ACHN (cell line): ENCODE measurements around the gene SCAMP1.
"Not testable (repeated sequence)": the region's sequence is repeated elsewhere in the genome, so short reads cannot be mapped to it uniquely, and the experiment has no call there.

ENCODE experiments used
- DNase-seq: peaks from one replicate; pipeline ENCODE4 v3.0.0-alpha.2; 2015
- in situ Hi-C: cut with HindIII; loops from 2 replicates; pipeline ENCODE4 v1.10.0; 2017; ENCODE audit warnings: low sequenced_read_pairs, low pct_ligation_motif_present, low pct_unique_long_range_greater_than_20kb

The SCAMP1 gene

DNA sequence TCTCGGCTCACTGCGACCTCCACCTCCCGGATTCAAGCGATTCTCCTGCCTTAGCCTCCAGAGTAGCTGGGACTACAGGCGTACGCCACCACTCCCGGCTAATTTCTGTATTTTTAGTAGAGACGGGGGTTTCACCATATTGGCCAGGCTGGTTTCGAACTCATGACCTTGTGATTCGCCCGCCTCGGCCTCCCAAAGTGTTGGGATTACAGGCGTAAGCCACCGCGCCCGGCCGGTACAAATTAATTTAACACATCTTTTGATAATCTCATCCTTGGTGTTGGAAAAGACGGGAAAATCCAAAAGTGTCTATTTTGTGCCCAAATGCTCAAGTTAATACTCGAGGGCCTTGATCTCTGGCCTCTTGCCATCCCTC, 974 bp upstream of the SCAMP1 start:
- in situ Hi-C loops: not testable (repeated sequence)

DNA sequence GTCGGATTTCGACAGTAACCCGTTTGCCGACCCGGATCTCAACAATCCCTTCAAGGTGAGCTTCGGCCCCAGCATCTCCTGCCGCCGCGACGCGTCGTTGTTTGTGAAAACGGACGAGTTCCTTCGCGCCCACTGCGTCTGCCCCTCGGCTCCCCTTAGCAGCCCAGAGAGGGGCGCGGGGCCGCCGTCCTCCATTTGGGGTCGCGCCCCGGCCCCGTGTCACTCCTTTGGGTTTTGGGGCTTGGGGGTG, 182 bp downstream of the SCAMP1 start:
- in situ Hi-C loops: no loop called here
- no peak for DNase-seq

More for the DNA sequence above, 974 bp upstream of the SCAMP1 start:
- DNase-seq: not testable (repeated sequence)

- in situ Hi-C loops: no loop called here
- DNase-seq: peak; percentile 58
These were observed 660 bp downstream of the SCAMP1 start for GRCh38 chr5:78360924-78361630.

DNA sequence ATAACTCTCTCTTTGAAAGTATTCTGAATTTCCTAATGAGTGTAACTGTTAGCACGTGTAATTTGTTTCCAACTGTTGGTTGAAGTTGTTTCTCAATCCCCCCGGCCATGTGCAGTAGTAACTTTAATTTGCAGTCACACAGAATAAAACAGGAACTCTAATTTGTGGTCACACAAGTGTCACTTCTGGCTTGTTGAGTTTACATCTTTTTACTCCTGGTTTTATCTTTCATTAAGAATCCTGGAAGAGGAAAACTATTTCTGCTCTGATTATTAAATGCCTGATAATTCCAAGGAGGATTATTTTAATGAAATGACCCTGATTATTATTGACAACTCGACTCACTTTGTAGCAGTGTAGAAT, 1.2 kb downstream of the SCAMP1 start:
- in situ Hi-C loops: no loop called here
- DNase-seq: no peak

- DNase-seq: peak; percentile 34
- in situ Hi-C loops: no loop called here
These were observed 1.8 kb downstream of the SCAMP1 start for GRCh38 chr5:78362220-78362619.

GRCh38 chr5:78364005-78364404, 3.6 kb downstream of the SCAMP1 start:
- no peak for DNase-seq
- in situ Hi-C loops: no loop called here

GRCh38 chr5:78367318-78367991, 7.0 kb downstream of the SCAMP1 start:
- no peak for DNase-seq
- in situ Hi-C loops: no loop called here

DNA sequence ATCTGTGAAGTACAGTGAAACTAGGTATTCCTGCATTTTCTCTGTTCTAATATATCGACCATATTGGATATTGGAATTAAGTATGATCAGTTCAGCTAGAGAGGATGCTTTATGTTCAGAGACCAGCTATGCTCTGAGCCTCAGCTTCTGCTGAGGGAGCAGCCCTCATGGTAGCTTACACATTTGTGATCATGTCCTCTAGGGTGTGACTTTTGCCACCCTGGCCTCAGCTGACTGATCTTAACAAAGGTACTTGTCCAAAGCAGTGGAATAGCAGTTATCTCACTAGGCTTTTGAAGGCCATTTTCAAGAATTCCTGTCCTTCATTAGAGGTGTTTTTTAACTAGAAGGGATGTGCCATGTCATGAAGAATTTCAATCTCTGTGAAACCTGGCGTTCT, 9.3 kb downstream of the SCAMP1 start:
- no peak for DNase-seq
- in situ Hi-C loops: no loop called here

DNA sequence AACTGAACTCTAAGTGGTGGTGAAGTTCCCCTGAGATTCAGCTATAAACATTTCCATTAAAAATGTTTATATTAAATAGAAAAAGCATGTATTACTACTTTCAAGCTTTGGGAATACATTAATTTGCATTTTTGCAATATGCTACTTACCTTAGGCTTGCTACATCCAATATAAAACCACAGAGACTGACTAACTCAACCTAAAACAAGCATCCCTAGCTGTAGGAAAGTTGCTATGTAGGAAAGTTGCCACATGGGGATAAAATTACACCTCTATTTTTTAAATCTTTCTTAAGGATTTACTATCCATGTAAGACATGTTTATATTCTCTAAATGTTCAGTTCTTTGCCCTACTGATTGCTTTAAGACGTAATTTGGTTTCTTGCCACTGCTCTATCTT, 12.8 kb downstream of the SCAMP1 start:
- in situ Hi-C loops: no loop called here
- no peak for DNase-seq

DNA sequence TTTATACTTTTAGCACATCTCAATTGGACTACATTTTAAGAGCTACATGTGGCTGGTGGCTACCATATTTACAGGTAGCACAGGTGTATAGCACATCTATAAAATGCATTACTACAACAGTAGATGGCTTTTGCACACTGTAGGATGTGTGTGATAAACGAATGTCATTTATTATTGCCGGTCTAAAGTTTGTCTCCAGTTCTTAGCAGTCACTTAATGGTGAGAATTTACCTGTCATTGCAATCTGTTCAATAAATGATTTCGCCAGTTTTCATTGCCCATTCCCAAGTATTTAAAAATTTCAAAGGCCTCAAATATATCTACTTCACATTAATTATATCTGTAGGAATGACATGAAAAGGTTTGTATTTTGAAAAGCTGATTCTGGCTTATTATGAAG, 15.9 kb downstream of the SCAMP1 start:
- DNase-seq: no peak
- in situ Hi-C loops: no loop called here

DNA sequence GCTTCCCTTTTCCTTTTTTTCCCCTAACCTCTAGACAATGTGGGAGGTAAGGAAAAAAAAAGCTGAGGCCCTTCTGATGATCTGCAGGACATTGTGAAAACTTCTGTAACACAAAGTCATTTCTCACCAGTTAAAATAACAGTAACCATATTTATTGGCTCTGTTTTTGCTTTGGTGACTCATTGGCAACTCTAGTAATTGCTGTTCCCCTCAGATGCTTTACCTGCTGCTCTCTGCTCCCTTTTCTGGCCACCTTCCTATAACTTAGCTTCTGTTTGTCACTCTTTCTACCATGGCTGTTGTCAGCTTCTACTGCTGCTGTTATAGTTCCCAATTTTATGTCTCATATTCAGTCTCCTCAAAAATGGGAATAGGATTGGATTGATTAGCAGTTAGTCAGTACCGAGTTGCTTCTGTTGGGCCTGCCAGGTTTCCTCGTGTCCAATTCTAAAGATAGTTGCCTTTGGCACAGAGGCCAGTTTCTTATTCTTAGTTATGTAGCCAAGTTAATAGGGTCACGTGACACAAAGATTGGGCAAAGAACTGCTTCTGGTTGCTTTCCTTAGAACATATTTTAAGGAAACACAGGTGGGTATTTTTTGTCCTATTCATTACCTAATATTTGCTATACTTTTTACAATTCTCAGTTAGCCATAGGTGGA, 16.8 kb downstream of the SCAMP1 start:
- DNase-seq: no peak
- in situ Hi-C loops: no loop called here

DNA sequence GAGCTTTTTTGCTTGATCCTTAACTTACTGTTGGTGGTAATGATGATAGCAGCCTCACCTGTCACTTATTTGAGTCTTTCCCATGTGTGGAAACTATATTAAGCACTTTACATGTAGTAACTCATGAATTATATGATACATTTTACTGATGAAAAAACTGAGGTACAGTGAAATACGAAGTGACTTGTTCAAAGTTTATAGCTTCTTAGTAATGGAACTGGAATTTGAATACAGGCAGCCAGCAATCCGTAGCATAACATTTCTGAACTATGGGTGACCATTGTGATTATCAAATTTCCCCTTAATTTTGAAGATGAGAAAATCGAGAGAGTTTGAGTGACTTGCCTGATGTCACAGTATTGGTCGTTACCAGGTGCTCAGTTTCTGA, 17.3 kb downstream of the SCAMP1 start:
- DNase-seq: no peak
- in situ Hi-C loops: no loop called here

- in situ Hi-C loops: no loop called here
These were observed 27.2 kb downstream of the SCAMP1 start for GRCh38 chr5:78387468-78388153.

DNA sequence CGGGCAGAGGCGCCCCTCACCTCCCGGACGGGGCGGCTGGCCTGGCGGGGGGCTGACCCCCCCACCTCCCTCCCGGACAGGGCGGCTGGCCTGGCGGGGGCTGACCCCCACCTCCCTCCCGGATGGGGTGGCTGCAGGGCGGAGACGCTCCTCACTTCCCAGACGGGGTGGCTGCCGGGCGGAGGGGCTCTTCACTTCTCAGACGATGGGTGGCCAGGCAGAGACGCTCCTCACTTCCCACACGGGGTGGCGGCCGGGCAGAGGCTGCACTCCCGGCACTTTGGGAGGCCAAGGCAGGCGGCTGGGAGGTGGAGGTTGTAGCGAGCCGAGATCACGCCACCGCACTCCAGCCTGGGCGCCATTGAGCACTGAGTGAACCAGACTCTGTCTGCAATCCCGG, 30.9 kb downstream of the SCAMP1 start:
- in situ Hi-C loops, DNase-seq: not testable (repeated sequence)

More at GRCh38 chr5:78387468-78388153, 27.2 kb downstream of the SCAMP1 start:
- no peak for DNase-seq

DNA sequence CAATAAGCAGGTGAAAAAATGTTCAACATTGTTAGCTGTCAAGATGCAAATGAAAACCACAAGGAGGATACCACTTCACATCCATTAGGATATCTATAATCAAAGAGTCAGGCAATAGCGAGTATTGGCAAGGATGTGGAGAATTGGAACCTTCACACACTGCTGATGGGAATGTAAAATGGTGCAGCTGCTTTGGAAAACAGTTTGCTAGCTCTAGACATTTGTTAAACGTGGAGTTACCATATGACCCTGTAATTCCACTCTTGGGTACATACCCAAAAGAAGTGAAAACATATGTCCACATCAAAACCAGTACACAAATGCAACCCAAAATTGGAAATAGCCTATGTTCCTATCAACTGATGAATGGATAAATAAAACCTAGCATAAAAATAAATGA, 37.4 kb downstream of the SCAMP1 start:
- in situ Hi-C loops: no loop called here
- DNase-seq: no peak

DNA sequence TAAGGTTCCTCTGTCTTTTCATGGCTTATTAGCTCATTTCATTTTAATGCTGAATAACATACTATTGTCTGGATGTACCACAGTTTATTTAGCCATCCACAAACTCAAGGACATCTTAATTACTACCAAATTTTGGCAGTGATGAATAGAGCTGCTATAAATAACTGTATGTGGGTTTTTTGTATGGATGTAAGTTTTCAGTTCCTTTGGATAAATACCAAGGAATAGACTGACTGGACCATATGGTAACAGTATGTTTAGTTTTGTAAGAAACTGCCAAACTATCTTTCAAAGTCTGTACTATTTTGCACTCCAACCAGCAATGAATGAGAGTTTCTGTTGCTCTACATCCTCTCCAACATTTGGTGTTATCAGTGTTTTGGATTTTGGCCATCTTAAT, 38.7 kb downstream of the SCAMP1 start:
- DNase-seq: no peak
- in situ Hi-C loops: no loop called here

DNA sequence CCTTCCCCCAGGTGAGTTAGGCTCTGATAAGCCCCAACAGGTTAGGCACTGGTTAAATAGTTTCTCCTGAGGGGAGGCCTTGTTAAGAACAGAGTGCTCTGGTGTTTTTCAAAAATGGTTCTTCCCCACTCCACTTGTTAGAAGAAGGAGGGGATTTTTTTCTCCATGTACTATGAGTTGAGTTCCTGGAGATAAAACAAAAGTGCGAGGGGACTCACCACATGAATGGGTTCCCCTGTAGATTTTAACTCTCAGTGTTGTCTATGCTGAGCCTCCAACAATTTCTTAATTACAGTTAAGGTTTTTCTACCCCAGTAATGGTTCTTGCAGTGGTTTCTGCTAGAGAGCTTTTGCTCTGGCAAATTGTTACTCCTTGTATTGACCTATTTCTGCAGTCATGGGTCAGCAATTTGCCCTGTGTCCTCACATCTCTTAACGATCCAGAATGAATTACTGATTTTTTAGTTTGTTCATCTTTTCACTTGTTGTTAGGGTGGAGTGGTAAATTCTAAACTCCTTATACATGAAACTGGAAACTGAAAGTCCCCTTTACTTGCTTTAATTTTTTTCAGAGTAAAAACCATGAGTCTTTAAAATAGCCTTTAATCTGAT, 44.4 kb downstream of the SCAMP1 start:
- DNase-seq: no peak
- in situ Hi-C loops: no loop called here

DNA sequence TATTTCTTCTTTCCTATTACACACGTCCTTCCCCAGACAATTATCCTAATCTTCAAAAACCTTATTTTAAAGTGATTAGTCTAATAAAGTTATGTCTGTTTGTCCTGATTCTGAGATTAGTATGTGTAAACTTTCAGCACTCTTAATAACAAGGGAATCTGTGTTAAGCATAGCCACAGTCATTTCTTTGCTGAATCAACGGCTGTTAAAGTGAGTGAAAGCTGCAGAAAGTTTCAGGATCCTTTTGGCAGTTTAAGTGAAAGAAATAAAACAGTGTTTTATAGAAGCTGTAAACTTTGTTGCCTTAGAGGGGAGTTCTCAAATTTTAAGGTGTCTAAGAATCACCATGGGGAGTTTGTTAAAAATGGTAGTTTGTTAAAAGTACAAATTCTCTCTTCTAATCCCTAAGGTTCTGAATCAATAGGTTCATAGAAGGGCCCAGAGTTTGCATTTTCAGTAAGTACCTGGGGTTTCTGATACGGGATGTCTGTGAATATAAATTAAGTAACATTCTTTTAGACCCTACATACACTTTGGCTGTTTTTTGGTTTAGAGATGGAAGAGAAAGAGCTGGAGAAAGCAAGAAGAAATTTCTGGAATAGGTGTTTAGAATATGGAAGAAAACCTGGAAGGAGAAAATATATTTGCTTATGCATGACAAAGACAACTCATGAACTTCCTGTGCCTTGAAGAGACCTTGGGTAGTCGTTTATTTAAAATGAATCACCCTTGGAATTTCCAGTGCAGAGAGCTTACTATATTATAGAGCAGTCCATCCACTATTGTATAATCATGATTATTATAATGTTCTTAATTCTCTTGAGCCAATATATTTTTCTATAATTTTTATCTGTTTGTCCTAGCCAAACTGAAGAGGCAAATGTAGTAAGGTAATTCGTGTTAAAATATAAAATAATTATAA, 45.7 kb downstream of the SCAMP1 start:
- DNase-seq: peak; percentile 59
- in situ Hi-C loops: no loop called here
